ENCODE results near the gene LOXL4.

- TF ChIP-seq CTCF (IDR thresholded peaks at IDR 0.05; ENCODE audit: poor library complexity) (no peak), EZH2 (IDR thresholded peaks at IDR 0.05; ENCODE audit: borderline replicate concordance) (no peak)
These were observed 27.9 kb upstream of the LOXL4 start for GRCh38 chr10:98295907-98296306.

All from hepatocyte (in vitro differentiated cells).